ENCODE data around the gene KLHL29. TPM values are rescaled to one million over a fixed set of nuclear protein-coding genes. Genes with fewer than 3 reads are reported as not detected.

KLHL29 gene
- polyA plus RNA-seq, 1 of the 3 experiments (the other 2 are of a cell fraction), result 4.6 TPM

DNA sequence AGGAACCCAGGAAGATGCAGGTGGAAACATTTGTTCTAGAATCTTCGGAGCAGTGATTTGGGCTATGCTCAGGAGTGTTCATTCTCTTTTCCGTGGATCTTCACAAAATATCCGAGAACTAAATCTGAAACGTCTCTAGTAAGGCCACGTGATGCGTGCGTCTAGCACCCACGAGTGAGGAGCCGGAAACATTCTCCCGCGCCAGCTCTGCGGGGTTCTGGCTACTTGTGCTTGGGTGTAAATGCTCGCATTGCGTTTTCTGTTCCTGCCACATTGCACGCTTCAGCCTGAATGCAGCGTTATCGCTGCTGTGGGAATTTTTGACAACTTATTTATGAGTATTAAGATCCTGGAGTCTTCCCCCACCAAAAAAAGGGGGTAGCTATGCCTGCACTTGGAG, 71.4 kb downstream of the KLHL29 start:
- ChIA-PET POLR2A (no interaction called here), CTCF (interaction anchor here (0.7 kb wide), 1 partner anchor 89 kb away, joined by 3 read pairs; no protein-coding TSS in a partner anchor)
- Histone ChIP-seq H3K4me1 (ENCODE audit: control insufficient read depth in 1 of 2, insufficient read depth in 2 of 2, low read depth in 1 of 2, low read length in 1 of 2) (peaks cover 11 to 45% of the 10 kb centered on the region in 2 experiments; a peak in 3 of 4 replicates), H3K27ac (ENCODE audit: low read depth in 2 of 2, low read length in 1 of 2) (no peak overlapping the region), H3K79me2 (ENCODE audit: insufficient read depth) (no peaks in the 10 kb centered on the region), H3K4me2 (no peak overlapping the region), H3F3A (replicated peaks; ENCODE audit: insufficient read depth) (no peaks in the 10 kb centered on the region), H3K27me3 (ENCODE audit: insufficient read depth) (no peaks in the 10 kb centered on the region), H3K4me3 (ENCODE audit: low read depth in 2 of 2, low read length in 1 of 2) (no peak overlapping the region), H3K9me3 (no peaks in the 10 kb centered on the region), H3K36me3 (replicated peaks in 1 of 2; ENCODE audit: control insufficient read depth in 1 of 2, insufficient read depth in 2 of 2, low read length in 1 of 2) (no peaks in the 10 kb centered on the region), H4K20me1 (ENCODE audit: insufficient read depth) (no peaks in the 10 kb centered on the region), H3K9me2 (no peaks in the 10 kb centered on the region), H3K9ac (no peak overlapping the region), H2AFZ (ENCODE audit: low read depth) (no peak overlapping the region)
- 95% methylated on average over 17 of the region's 17 CpGs for WGBS (ENCODE audit: low lambda C conversion rate)
- TF ChIP-seq, protein P1, sequence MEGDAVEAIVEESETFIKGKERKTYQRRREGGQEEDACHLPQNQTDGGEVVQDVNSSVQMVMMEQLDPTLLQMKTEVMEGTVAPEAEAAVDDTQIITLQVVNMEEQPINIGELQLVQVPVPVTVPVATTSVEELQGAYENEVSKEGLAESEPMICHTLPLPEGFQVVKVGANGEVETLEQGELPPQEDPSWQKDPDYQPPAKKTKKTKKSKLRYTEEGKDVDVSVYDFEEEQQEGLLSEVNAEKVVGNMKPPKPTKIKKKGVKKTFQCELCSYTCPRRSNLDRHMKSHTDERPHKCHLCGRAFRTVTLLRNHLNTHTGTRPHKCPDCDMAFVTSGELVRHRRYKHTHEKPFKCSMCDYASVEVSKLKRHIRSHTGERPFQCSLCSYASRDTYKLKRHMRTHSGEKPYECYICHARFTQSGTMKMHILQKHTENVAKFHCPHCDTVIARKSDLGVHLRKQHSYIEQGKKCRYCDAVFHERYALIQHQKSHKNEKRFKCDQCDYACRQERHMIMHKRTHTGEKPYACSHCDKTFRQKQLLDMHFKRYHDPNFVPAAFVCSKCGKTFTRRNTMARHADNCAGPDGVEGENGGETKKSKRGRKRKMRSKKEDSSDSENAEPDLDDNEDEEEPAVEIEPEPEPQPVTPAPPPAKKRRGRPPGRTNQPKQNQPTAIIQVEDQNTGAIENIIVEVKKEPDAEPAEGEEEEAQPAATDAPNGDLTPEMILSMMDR (IDR thresholded peaks at IDR 0.05), result no peak
- TF ChIP-seq POLR2AphosphoS5 (IDR thresholded peaks at IDR 0.05; ENCODE audit: low read depth, low read length), result no peak
- no peak for DNase-seq

DNA sequence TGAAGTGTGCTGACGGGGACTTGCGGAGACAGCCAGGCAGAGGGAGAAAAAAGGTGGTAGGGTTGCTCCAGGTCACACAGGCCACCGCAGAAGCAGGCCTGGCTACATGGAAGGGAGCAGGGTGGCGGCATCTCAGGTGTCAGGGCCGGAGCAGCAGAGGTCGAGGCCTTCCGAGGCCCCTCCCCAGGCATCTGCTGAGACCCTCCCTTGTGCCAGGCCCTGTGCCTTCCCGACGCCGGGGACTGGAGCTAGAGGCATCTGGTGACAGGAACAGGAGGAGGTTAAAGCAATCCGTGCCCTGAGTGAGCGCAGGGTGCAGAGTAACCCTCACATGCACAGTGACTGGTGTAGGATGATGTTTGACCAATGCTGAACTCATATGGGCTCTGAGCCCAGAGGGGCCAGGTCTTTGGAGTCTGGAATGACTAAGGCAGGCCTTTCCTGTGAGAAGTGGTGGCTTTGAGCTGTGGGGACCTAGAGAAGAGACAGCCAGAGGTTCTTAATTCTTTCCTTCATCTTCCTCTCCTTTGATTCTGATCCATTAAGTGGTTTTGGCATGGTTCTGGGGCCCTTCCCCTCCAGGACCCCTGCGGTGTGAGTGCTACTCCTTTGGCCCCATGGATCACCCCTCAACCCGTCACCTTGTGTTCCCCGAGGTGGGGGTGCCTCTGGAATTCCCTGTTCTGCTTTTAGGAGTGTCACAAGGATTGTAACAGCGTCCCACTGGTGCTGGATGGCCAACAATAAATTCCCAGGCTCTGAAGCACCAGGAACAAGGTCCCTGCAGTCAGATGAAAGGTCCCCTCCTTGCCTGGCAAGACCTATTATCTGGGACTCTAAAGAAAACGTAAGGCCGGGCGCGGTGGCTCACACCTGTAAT, 72.1 kb downstream of the KLHL29 start:
- WGBS (ENCODE audit: low lambda C conversion rate), result 90% methylated on average over 19 of the region's 20 CpGs
- Histone ChIP-seq H2AFZ (ENCODE audit: low read depth) (no peak overlapping the region), H3K9me2 (no peaks in the 10 kb centered on the region), H4K20me1 (ENCODE audit: insufficient read depth) (no peaks in the 10 kb centered on the region), H3K27me3 (ENCODE audit: insufficient read depth) (no peaks in the 10 kb centered on the region), H3K79me2 (ENCODE audit: insufficient read depth) (no peaks in the 10 kb centered on the region), H3K4me2 (no peak overlapping the region), H3K9ac (no peak overlapping the region), H3K4me3 (ENCODE audit: low read depth in 2 of 2, low read length in 1 of 2) (no peak overlapping the region), H3K27ac (ENCODE audit: low read depth in 2 of 2, low read length in 1 of 2) (no peak overlapping the region), H3K4me1 (ENCODE audit: control insufficient read depth in 1 of 2, insufficient read depth in 2 of 2, low read depth in 1 of 2, low read length in 1 of 2) (peaks cover 11 to 51% of the 10 kb centered on the region in 2 experiments; a peak in 3 of 4 replicates), H3F3A (replicated peaks; ENCODE audit: insufficient read depth) (no peaks in the 10 kb centered on the region), H3K36me3 (replicated peaks in 1 of 2; ENCODE audit: control insufficient read depth in 1 of 2, insufficient read depth in 2 of 2, low read length in 1 of 2) (no peaks in the 10 kb centered on the region), H3K9me3 (no peaks in the 10 kb centered on the region)
- TF ChIP-seq YY1 (IDR thresholded peaks at IDR 0.05; ENCODE audit: low read depth), result no peak
- TF ChIP-seq, protein P2, sequence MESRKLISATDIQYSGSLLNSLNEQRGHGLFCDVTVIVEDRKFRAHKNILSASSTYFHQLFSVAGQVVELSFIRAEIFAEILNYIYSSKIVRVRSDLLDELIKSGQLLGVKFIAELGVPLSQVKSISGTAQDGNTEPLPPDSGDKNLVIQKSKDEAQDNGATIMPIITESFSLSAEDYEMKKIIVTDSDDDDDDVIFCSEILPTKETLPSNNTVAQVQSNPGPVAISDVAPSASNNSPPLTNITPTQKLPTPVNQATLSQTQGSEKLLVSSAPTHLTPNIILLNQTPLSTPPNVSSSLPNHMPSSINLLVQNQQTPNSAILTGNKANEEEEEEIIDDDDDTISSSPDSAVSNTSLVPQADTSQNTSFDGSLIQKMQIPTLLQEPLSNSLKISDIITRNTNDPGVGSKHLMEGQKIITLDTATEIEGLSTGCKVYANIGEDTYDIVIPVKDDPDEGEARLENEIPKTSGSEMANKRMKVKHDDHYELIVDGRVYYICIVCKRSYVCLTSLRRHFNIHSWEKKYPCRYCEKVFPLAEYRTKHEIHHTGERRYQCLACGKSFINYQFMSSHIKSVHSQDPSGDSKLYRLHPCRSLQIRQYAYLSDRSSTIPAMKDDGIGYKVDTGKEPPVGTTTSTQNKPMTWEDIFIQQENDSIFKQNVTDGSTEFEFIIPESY (IDR thresholded peaks at IDR 0.05; ENCODE audit: borderline replicate concordance, low read depth), result no peak
- TF ChIP-seq NFIC (IDR thresholded peaks at IDR 0.05; ENCODE audit: borderline replicate concordance), result no peak
- no peak for TF ChIP-seq GATA2 (CRISPR knock-in tag; IDR thresholded peaks at IDR 0.05)
- TF ChIP-seq RAD21 (IDR thresholded peaks at IDR 0.05; ENCODE audit: low read length), result no peak
- no peak for TF ChIP-seq JUND (IDR thresholded peaks at IDR 0.05)
- TF ChIP-seq, protein P3, sequence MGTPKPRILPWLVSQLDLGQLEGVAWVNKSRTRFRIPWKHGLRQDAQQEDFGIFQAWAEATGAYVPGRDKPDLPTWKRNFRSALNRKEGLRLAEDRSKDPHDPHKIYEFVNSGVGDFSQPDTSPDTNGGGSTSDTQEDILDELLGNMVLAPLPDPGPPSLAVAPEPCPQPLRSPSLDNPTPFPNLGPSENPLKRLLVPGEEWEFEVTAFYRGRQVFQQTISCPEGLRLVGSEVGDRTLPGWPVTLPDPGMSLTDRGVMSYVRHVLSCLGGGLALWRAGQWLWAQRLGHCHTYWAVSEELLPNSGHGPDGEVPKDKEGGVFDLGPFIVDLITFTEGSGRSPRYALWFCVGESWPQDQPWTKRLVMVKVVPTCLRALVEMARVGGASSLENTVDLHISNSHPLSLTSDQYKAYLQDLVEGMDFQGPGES (IDR thresholded peaks at IDR 0.05; ENCODE audit: low read depth, low read length), result no peak
- no peak for TF ChIP-seq GABPA (IDR thresholded peaks at IDR 0.05; ENCODE audit: low read depth)
- TF ChIP-seq CHD2 (IDR thresholded peaks at IDR 0.05; ENCODE audit: low read length, partially characterized antibody), result no peak
- no peak for TF ChIP-seq POLR2AphosphoS5 (IDR thresholded peaks at IDR 0.05; ENCODE audit: low read depth, low read length)
- TF ChIP-seq TCF12 (IDR thresholded peaks at IDR 0.05), result no peak
- no peak for TF ChIP-seq NRF1 (IDR thresholded peaks at IDR 0.05; ENCODE audit: low read depth, low read length)
- no peak for DNase-seq
- POLR2A ChIA-PET, result no interaction called here
- CTCF ChIA-PET, result interaction anchor here (3.9 kb wide), 1 partner anchor 53 kb away, joined by 20 read pairs; no protein-coding TSS in a partner anchor

Measured in SK-N-SH (cell line).